Measurements from ENCODE around the gene DUSP28. TPM values are rescaled to one million over a fixed set of nuclear protein-coding genes. Genes with fewer than 3 reads are reported as not detected.

DUSP28 gene
- total RNA-seq, 1 donor from 2014 or later = 4.9 TPM

DNA sequence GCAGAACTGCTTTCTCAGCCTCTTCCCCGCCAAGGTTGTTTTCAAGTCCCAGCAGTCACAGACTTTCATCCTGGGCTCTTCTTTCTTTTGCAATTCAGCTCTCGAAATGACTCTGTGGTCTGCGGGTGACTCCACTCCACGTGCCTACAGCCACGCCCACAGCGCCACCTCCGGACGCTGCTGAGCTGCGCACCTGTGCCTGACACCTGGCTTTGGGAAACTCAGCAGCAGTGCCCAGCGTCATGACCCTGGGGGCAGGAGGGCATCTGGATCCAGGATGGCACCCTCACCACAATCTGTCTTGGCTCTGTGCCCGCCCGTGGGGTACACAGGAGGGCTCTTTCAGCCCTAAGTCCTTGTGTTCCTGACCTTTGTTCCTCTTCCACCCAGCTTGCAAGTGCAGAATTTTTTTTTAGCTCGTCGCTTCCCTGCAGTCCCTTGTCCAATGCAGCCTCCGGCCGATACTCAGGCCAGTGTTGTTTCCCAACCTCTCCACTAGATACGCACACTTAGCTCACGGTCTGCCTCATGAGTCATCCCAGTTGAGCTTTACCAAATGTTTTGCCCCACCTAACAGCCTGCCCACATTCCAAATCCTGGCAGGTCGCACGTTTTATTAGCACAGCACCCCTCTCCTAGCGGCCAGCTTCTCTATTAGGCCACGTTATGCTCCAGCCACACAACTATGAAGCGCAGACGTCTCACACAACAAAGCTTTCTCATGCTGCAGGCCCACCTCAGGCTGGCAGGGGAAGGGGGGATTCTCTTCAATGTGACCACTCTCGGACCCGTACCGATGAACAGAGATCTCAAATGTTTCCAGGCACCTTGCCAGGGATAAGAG, 19.8 kb downstream of the DUSP28 start:
- Mint-ChIP-seq H3K4me3 (ENCODE audit: low read depth) (no peak overlapping the region), H3K9me3 (ENCODE audit: low read depth) (no peaks in the 10 kb centered on the region), H3K36me3 (ENCODE audit: insufficient read depth) (peaks cover 7% of the 10 kb centered on the region), H3K27ac (peak overlapping the region; percentile 38), H3K4me1 (ENCODE audit: low read depth) (peaks cover 6% of the 10 kb centered on the region), H3K27me3 (no peaks in the 10 kb centered on the region)
- TF ChIP-seq, protein P1, sequence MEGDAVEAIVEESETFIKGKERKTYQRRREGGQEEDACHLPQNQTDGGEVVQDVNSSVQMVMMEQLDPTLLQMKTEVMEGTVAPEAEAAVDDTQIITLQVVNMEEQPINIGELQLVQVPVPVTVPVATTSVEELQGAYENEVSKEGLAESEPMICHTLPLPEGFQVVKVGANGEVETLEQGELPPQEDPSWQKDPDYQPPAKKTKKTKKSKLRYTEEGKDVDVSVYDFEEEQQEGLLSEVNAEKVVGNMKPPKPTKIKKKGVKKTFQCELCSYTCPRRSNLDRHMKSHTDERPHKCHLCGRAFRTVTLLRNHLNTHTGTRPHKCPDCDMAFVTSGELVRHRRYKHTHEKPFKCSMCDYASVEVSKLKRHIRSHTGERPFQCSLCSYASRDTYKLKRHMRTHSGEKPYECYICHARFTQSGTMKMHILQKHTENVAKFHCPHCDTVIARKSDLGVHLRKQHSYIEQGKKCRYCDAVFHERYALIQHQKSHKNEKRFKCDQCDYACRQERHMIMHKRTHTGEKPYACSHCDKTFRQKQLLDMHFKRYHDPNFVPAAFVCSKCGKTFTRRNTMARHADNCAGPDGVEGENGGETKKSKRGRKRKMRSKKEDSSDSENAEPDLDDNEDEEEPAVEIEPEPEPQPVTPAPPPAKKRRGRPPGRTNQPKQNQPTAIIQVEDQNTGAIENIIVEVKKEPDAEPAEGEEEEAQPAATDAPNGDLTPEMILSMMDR (IDR thresholded peaks at IDR 0.05; ENCODE audit: unreplicated experiment) = peak; percentile 46
- no peak for DNase-seq (ENCODE audit: low spot score, unreplicated experiment)

DNA sequence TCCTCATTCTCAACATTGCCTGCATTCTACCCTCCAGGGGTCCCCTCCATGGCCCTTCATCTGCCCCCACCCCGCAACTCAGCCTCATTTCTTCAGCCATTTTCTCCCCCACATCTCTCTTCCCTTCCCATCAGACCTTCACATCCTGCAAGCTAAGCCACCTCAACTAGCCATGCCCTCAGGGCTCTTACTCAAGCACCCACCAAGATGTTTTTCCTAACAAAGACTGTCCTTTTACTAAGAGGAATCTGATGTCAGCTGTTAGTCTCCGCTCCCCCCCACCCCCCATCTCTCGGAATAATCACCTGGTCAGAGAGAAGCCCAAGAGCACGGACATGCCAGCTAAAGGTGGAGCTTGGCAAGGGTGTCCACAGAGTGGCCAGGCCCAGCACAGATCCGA, 21.7 kb downstream of the DUSP28 start:
- TF ChIP-seq, protein P1 (IDR thresholded peaks at IDR 0.05; ENCODE audit: unreplicated experiment) = no peak
- Mint-ChIP-seq H3K9me3 (ENCODE audit: low read depth) (no peaks in the 10 kb centered on the region), H3K36me3 (ENCODE audit: insufficient read depth) (peaks cover 7% of the 10 kb centered on the region), H3K27ac (no peak overlapping the region), H3K4me1 (ENCODE audit: low read depth) (peaks cover 11% of the 10 kb centered on the region), H3K27me3 (no peaks in the 10 kb centered on the region), H3K4me3 (ENCODE audit: low read depth) (no peak overlapping the region)
- no peak for DNase-seq (ENCODE audit: low spot score, unreplicated experiment)

DNA sequence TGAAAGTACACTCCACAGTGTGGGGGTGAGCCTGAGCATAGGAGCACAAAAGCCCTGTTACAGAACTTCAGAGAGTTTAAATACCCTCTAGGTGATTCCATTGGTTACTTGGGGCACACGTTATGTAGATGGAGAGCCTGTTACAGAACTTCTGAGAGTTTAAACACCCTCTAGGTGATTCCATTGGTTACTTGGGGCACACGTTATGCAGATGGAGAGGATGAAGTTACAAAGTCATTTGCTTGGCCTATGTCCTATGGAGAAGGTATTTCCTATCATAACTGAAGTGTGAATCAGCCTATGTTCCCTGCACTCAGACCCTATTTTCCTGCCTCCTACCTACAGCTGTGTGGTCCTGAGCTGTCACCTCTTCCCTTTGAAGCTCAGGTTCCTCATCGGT, 22.6 kb downstream of the DUSP28 start:
- Mint-ChIP-seq H3K27me3 (no peaks in the 10 kb centered on the region), H3K4me3 (ENCODE audit: low read depth) (no peak overlapping the region), H3K36me3 (ENCODE audit: insufficient read depth) (peaks cover 7% of the 10 kb centered on the region), H3K4me1 (ENCODE audit: low read depth) (peaks cover 18% of the 10 kb centered on the region), H3K27ac (no peak overlapping the region), H3K9me3 (ENCODE audit: low read depth) (no peaks in the 10 kb centered on the region)
- TF ChIP-seq, protein P1 (IDR thresholded peaks at IDR 0.05; ENCODE audit: unreplicated experiment) = no peak
- no peak for DNase-seq (ENCODE audit: low spot score, unreplicated experiment)

DNA sequence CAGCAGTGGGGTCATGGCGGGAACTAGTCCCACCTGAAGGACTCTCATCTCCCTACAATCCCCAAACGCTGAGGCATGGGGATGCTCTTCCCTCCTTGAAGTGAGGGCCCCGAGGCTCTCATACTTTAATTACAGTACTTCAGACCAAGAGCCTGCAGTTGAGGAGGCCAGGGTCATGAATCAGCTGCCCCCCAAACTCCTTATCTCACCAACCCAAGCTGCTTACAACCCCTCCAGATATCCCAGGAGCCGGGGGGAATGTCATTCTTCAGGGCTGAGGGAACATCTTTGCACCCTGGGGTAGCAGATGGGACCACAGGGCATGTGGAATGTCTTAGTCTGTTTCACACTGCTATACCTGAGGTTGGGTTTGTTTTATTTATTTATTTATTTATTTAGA, 23.6 kb downstream of the DUSP28 start:
- DNase-seq (ENCODE audit: low spot score, unreplicated experiment) = no peak
- peaks cover 26% of the 10 kb centered on the region for H3K4me1 Mint-ChIP-seq (ENCODE audit: low read depth)
- H3K27me3 Mint-ChIP-seq = no peaks in the 10 kb centered on the region
- no peak overlapping the region for H3K4me3 Mint-ChIP-seq (ENCODE audit: low read depth)
- no peaks in the 10 kb centered on the region for H3K9me3 Mint-ChIP-seq (ENCODE audit: low read depth)
- peaks cover 7% of the 10 kb centered on the region for H3K36me3 Mint-ChIP-seq (ENCODE audit: insufficient read depth)
- TF ChIP-seq, protein P1 (IDR thresholded peaks at IDR 0.05; ENCODE audit: unreplicated experiment) = no peak
- H3K27ac Mint-ChIP-seq = no peak overlapping the region

DNA sequence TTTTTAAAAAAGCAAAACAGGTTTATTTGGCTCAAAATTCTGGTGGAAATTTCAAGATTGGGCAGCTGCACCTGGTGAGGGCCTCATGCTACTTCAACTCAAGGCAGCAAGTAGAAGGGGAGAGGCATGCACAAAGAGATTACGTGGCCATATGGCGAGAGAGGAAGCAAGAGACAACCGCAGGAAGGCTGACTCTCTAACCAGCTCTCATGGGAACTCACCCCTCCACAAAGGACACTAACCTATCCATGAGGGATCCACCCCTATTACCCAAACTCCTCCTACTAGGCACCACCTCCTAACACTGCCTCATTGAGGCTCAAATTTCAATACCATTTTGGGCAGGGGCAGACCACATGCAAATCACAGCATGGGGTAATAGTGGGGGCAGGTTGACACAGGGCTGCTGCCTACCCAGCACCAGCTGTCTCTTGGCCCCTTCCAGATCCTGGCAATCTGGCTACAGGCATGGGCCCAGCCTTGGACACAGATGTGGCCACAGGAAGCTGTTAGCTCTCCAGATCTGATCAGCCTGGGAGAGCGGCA, 24.4 kb downstream of the DUSP28 start:
- Mint-ChIP-seq H3K9me3 (ENCODE audit: low read depth) (no peaks in the 10 kb centered on the region), H3K27ac (peak overlapping the region; percentile 29), H3K27me3 (no peaks in the 10 kb centered on the region), H3K36me3 (ENCODE audit: insufficient read depth) (peaks cover 7% of the 10 kb centered on the region), H3K4me3 (ENCODE audit: low read depth) (peak overlapping the region; percentile 93), H3K4me1 (ENCODE audit: low read depth) (peaks cover 26% of the 10 kb centered on the region)
- TF ChIP-seq, protein P1 (IDR thresholded peaks at IDR 0.05; ENCODE audit: unreplicated experiment) = no peak
- no peak for DNase-seq (ENCODE audit: low spot score, unreplicated experiment)

Data from progenitor cell of endocrine pancreas (in vitro differentiated cells).